NCI-H1436 treated with DMSO at 0.1 percent for 48 hours (cell line): Measurements from ENCODE around the gene RASA3.
A peak's percentile ranks its signal among the peaks of the same experiment; 100 is the strongest.

Source experiments
- DNase-seq: peaks from one replicate; lab custom pipeline; 2025; lab: John Stamatoyannopoulos, UW

The RASA3 gene

DNA sequence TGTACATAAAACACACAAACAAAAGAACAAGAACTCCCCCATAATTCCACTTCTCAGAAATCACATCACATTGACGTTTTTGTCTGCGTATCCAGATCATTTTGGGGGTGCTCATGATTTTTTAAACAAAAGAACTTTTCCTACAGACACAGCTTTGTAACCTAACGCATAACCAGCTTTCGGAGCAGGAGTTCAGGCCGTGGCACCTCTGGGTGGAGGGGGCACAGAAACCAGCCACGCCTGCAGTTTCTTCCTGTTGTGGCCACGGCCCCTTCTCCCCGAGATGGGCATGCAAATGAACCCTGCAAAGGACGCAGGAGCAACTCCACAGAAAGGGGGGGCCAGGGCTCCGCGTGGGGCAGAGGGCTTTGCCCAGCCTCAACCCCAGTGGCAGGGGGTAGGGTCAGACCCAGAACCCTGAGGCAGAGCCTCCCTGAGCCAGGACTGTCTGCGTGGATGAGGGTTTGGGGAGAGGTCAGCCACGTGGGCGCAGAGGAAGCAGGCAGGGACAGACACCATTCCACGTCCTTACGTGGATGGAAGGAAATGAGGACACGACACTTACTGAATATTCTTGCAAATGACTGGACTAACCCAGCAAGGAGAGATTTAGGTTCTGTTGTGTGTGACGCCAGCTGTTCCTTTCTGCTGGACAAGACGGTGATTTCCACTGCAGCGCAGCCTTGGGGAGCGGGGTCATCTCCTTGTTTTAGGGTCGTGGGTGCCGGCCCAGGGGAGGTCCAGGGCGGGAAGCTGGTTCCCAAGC is 64.4 kb downstream of the RASA3 start:
- no peak for DNase-seq

DNA sequence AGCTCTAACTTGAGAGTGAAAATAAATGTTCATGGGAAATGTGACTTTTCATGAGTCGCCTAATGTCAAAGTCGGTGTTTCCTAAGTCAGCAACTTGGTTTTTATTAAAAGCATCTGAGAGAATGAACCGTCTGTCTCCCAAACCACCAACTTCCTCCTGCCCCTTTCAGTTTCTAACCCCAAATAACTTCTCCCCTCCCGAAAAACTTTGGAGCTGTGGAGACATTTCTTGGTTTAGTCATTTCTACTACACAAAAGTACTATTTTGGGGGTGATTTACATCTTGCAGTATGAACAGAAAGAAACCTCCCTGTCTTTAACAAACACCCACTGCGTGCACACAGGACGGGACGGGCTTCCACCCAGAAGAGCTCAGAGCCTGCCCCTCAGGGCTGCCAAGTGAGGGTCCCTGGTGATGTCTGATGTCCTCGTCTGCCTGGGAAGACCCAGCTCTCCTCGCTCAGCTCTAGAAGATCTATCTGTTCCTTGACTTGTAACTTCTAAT is 65.0 kb downstream of the RASA3 start:
- DNase-seq: no peak

GRCh38 chr13:114066956-114067355 is 65.5 kb downstream of the RASA3 start:
- DNase-seq: no peak

- no peak for DNase-seq
These were observed 66.3 kb downstream of the RASA3 start for GRCh38 chr13:114065926-114066774.

DNA sequence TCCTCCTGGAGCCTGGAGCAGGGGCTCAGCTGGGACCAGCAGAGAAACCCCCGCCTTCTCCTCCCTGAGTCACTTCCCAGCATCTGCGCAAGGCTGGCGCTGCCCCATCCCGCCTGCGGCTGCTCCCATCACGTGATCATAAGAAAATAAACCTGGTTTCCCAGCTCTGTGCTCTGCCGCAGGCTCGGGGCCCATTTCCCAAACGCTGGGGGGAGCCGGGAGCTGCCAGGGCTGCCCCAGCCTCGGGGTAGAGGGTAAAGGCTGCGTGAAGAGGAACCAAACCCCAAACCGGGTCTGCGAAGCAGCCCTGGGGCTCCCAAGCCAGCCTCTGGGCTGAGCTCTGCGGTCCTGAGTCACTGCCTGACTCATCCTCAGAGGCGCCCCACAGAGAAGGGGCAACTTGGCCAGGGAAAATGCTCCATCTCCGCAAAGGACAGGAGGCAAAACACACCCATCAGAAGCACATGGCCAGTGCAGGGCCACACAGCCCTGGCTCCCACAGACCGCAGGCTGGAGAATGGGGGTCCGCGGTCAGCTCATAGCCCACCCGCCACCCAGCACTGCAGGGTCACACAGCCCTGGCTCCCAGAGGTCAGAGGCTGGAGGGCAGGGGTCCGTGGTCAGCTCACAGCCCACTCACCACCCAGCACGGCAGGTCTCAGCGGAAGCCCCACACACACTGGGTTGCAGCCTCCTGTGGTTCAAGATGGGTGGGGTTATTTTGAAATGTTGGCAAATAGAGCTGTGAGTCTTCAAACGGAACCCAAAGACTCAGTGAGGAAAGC is 67.1 kb downstream of the RASA3 start:
- DNase-seq: peak; percentile 28

DNA sequence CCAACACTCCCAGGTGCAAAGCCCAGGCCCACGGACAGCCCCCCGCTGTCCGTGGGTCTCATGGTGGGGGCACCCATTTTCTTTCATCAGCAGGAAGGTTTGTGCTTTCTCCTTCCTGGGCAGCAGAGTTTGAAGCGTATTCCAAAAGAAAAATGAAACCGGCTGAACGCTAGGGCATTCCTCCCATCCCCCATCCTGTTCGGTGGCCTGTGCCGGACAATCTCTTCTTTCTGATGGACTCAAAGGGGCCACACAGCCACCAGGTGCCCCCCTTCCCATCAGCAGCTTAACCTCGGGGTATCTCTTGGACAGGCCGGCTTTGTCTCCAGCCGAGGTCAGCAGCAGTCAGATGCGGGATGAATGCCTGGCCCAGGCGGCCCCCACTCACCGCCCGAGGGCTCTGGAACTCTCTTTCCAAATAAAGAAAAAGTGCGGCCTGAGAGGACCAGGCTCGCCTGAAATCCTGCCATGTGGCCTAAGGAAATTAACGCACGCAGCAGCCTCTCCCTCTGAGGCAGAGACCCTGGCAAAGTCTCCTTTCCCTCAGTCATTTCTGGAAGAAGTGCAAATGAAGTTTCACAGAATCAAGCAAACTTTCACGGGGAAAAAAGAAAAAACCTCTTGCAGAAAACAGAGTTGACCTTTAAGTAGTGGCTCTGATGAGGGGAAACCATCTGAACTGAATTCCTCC is 67.8 kb downstream of the RASA3 start:
- no peak for DNase-seq

DNA sequence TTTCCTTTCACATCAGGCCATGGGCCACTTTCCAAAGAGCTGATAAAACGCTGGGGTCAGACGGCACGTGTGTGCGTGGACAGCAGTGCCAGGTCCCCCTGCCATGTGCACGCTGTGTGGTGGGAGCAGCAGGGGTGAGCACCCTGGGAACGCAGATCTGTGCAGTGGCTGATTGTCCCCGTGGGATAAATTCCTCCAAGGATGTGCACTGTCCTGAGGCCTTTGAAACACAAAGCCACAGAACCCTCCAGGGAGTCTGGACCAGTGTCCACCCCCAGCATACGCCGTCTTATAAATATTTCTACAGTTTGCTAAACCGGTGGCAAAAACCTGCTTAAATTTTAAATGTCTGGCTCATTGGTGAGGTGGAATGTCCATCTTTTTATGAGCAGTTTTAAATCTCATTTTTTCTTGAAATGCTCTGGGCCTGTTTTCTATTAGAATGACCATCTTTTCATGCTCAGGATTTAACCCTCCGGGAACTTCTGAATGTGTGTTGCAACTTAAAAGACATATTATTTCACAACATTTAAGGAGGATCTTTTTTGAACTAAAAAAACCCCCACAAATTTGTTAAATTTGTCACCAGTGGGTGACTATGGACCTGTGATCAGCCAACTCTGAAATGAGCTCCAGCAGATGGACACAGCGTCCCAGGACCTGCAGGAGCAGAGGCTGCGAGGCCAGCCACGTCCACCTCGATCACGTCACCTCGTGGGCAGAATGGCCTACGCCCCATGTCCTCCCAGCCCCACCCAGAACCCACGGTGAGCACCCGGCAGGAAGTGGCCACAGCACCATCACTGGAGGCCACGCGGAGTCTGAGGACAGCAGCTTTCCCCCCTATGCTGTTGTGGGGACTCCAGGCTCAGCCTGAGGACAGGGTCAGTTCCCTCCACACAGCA is 68.6 kb downstream of the RASA3 start:
- DNase-seq: no peak

GRCh38 chr13:114062754-114063153 is 69.7 kb downstream of the RASA3 start:
- DNase-seq: no peak

- DNase-seq: no peak
These were observed 70.1 kb downstream of the RASA3 start for GRCh38 chr13:114062341-114062740.

GRCh38 chr13:114061744-114062143 is 70.7 kb downstream of the RASA3 start:
- no peak for DNase-seq

DNA sequence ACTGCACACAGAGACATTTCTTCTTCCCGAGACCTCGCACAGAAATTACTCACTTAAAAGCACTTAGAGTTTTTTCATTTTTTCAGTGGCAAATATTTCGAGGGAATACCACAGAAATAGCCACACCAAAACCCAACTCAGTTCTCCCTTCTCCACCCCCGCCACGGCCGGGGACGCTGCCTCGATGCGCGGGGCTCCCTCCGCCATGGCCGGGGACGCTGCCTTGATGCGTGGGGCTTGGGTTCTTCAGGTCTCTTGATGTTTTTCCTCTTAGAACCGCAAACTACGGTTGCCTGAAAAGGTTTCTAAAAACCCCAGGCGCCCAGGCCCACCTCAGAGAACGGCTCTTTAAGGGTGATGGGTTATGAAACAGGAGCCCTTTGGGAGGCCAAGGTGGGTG is 71.4 kb downstream of the RASA3 start:
- DNase-seq: no peak

DNA sequence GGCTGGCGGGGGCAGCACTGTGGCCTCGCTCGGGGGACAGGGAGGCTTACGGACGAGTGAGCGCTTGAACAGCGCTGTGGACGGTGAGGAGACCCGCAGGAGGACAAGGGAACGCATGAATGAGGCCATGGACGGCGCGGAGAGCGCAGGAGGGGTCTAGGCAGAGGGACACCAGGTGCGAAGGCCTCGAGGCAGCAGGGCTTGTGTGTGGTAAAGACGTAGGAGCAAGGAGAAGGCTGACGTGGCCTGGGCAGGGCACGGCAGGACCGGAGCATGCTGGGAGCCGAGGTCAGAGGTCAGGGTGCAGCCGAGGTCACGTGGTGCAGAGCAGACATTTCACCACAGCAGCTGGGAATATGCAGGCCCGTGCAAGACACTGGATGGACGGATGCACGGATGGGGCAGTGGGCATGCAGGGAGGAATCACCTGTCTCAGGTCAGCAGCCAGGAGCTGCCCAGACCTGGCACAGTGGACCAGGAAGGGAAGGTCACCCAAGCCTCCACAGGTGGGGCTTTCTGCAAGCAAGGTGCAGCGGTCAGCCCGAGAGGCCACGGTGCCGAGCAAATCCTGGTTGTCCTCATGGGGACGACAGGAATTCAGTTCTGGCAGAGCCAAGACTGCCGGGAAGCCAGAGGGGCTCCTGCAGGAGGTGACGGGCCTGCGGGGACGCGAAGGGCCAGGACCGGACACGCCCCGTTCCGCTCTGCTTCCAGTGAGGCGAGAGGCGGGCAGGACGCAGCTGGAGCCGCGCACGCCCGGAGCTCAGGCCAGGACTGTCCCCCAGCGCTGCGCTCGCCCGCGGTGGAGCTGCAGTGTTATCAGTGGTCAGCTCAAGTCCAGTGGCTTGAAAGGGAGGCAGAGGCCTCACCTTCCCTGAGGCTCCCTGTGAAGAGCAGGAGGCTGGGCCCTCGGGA is 72.2 kb downstream of the RASA3 start:
- no peak for DNase-seq

DNA sequence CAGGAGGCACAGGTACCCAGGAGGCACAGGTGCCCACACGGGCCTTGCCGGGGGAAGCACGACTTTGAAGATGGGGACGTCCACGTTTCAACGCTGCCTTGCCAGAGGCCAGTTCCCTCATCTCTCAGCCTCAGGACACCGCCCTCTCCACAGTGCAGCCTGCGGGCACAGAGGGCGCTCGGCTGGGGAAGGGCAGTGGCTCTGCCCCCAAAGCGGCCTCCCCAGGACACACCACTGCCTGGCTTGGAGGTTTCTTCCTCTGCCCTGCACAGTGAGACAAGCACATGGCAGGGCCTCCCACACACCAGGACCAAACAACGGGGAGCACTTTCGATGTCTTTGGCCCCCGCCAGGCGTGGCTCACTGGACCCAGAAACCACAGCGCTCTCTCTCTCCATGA is 73.0 kb downstream of the RASA3 start:
- no peak for DNase-seq

DNA sequence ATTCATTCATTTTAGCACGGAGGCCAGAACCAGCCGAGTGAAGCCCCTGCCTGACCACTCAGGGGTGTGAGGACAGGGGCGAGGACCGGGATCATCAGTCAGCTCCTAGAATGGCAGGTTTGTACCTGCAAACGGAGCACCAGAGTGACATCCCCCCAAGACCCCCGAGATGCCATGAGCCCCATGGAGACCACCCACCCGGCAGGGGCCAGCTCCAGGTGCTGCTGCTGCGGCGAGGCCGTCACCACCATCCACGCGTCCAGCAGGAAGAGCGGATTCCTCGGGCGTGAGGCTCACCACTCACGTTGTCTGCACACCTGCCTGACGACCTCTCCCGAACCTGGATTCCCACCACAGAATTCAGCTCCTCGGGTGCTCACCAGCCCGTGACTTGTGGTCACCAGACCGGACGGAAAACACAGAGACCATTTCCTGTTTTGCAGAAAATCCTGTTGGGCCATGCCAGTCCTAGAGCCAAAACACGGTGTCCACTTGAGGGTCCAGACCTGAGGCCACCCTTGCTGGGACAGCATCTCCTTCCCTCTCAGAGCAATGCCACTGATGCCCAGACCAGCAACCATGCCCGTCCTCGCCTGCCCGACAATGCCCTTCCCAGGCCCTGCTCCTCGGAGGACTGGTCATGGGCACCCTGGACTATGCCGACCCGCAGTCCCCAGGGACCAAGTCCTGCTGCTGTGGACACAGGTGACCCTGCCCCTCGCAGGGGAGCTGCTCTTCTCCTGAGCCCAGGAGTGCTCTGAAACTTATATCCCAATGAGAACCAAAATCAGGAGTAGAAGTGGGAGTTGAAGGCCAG is 74.2 kb downstream of the RASA3 start:
- no peak for DNase-seq

GRCh38 chr13:114057166-114058050 is 75.0 kb downstream of the RASA3 start:
- no peak for DNase-seq

- DNase-seq: no peak
These were observed 76.0 kb downstream of the RASA3 start for GRCh38 chr13:114056205-114057013.

- DNase-seq: no peak
These were observed 76.7 kb downstream of the RASA3 start for GRCh38 chr13:114055766-114056165.
